Measurements from ENCODE around the gene TRAPPC3L. TPM values are rescaled to one million over a fixed set of nuclear protein-coding genes. Genes with fewer than 3 reads are reported as not detected.

The TRAPPC3L gene
- total and polyA plus RNA-seq, 12 donors, result 0.03 to 0.26 (median 0.22) TPM; not detected in 4

DNA sequence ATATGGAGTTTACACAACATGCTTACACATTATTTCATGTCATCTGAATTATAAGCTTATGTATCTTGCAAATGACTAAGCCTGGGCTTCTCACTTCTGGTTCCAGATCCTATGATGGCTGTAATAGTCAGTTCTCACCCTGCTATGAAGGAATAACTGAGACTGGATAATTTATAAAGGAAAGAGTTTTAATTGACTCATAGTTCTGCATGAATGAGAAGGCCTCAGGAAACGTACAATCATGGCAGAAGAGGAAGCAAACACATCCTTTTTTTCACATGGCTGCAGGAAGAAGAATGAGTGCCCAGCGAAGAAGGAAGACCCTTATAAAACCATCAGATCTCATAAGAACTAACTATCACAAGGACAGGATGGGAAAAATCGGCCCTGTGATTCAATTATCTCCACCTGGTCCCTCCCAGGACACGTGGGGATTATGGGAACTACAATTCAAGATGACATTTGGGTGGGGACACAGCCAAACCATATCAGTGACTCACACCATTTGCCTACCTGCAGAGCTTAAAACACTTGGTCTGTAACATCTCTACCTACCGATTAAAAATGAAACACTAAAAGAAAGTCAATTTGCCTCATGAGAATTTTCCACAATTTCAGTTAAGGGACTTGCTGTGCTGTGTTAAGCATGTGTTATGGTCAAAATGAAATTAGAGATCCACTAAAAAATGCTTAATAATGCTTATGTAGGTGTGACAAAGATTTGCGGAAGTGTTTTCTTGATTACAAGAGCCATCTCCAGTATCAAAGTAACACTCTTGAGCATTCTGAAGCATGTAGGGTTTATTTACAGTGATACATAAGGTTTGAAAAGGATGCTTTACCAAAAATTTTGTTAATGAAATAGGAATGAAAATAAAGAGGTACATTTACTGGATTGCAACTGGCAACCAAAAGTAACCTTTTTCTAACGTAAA is 23.6 kb upstream of the TRAPPC3L start:
- Histone ChIP-seq H3K4me3 (peak overlapping the region in 1 of 10 donors; percentile 77), H3K36me3 (peaks cover 0 to 3% (median 0%) of the 10 kb centered on the region in 9 donors), H3K9me3 (no peaks in the 10 kb centered on the region), H3K4me1 (peaks cover 2 to 46% (median 31%) of the 10 kb centered on the region in 9 donors), H3K27ac (no peak overlapping the region), H3K27me3 (peaks cover 0 to 3% (median 0%) of the 10 kb centered on the region in 7 donors)
- TF ChIP-seq, protein P1, sequence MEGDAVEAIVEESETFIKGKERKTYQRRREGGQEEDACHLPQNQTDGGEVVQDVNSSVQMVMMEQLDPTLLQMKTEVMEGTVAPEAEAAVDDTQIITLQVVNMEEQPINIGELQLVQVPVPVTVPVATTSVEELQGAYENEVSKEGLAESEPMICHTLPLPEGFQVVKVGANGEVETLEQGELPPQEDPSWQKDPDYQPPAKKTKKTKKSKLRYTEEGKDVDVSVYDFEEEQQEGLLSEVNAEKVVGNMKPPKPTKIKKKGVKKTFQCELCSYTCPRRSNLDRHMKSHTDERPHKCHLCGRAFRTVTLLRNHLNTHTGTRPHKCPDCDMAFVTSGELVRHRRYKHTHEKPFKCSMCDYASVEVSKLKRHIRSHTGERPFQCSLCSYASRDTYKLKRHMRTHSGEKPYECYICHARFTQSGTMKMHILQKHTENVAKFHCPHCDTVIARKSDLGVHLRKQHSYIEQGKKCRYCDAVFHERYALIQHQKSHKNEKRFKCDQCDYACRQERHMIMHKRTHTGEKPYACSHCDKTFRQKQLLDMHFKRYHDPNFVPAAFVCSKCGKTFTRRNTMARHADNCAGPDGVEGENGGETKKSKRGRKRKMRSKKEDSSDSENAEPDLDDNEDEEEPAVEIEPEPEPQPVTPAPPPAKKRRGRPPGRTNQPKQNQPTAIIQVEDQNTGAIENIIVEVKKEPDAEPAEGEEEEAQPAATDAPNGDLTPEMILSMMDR (IDR thresholded peaks at IDR 0.05), result no peak
- ATAC-seq (no peak), DNase-seq (no peak)
- intact Hi-C loops (cut with DNase I), result loop anchor here in 7 of 10 donors (10.0 kb wide), 4 partner anchors 284 to 354 kb away; partner anchors contain the start of gene TSPYL1 (in 3 of the 7)
- WGBS, 2 donors, result 56 to 69% methylated on average over 7 of the region's 7 CpGs

DNA sequence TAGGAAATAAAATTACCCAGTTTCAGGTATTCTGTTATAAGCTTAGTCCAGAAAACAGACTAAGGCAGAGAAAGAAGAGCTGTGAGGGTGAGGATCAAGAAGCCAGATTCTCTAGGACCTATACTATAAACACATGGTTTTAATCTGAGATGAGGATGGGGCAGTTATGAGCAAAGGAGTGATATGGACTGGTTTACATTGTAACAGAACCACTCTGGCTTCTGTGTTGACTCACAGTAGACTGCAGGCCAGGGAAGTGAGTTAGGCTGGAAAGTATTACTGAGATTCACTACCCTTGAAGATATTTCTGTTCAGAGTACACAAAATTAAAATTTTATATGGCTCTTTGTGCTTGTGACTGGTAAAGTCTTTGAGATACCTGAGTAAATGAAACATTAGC is 22.6 kb upstream of the TRAPPC3L start:
- Histone ChIP-seq H3K27ac (no peak overlapping the region), H3K36me3 (no peaks in the 10 kb centered on the region), H3K27me3 (peaks cover 0 to 3% (median 0%) of the 10 kb centered on the region in 7 donors), H3K4me3 (no peak overlapping the region), H3K9me3 (no peaks in the 10 kb centered on the region), H3K4me1 (peaks cover 2 to 37% (median 21%) of the 10 kb centered on the region in 9 donors)
- intact Hi-C loops (cut with DNase I), result loop anchor here in 7 of 10 donors (10.0 kb wide), 4 partner anchors 283 to 353 kb away; partner anchors contain the start of gene TSPYL1 (in 3 of the 7)
- ATAC-seq (no peak), DNase-seq (no peak)
- TF ChIP-seq, protein P1 (IDR thresholded peaks at IDR 0.05), result no peak

DNA sequence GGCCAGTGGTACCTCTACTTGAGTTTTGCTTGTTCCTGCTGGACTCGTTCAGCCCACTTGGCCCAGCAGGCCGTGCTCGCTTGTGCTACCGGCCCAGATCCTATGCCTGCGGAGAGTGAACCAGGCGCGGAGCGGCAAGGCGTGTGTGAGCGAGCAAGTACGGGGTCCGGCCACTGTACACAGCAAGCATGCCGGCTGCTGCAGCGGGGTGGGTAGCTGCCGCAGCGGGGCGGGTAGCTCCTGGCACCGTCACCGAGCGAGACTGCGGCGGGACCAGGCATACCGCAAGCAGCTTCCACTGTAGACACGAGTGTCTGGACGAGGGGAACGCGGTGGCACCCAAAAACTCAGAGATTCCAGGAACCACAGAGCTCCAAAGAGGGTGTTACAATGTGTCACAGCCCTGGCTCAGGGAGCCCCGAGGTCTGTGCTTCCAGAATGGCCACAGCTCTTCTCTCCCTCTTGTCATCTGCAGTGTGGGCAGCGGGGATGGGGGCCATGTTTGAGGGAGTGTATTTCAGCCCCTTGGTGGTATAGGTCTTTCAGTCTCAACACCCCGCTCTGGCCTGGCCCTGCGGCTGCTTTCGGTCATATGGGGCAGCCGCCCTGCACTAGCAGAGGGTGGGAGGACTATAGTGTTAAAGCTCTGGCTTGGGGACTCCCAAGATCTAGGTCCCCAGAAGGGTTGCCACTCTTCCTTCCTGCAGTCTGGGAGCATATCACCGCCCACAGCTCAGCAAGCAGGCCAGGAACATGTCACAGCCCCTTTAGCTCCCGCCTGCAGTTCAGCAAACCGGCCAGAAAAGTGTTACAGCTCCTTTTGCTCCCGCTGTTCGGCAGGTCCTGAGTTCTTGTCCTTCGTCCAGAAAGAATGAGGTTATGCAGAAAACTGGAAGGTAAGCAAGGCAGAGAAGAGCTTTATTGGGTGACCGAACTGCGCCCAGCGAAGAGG is 19.7 kb upstream of the TRAPPC3L start:
- Histone ChIP-seq H3K4me3 (peak overlapping the region in 8 of 10 donors; percentile 13 to 53 (median 44)), H3K36me3 (no peaks in the 10 kb centered on the region), H3K9me3 (no peaks in the 10 kb centered on the region), H3K4me1 (peaks cover 0 to 20% (median 6%) of the 10 kb centered on the region in 9 donors), H3K27ac (peak overlapping the region in 1 of 10 donors; percentile 9), H3K27me3 (peaks cover 0 to 3% (median 0%) of the 10 kb centered on the region in 7 donors)
- WGBS, 2 donors, result 46 to 47% methylated on average over 42 of the region's 42 CpGs
- ATAC-seq (peak; percentile 30 to 79 (median 64)), DNase-seq (peak in 1 of 2 donors; percentile 35)
- TF ChIP-seq, protein P1 (IDR thresholded peaks at IDR 0.05), result no peak
- intact Hi-C loops (cut with DNase I), result loop anchor here in 8 of 10 donors (5.0 to 10.0 kb wide), 6 partner anchors 280 to 350 kb away; partner anchors contain the start of gene TSPYL1 (in 3 of the 8)

Data from heart right ventricle (tissue), 16 donors.